Measurements from ENCODE around the gene USP47. TPM values are rescaled to one million over a fixed set of nuclear protein-coding genes. Genes with fewer than 3 reads are reported as not detected.

USP47 gene
- total RNA-seq, 1 experiment from 2014 or later, result 47.8 TPM

GRCh38 chr11:11998091-11998781, 156.5 kb downstream of the USP47 start:
- peak; percentile 95 for DNase-seq (ENCODE audit: low read depth)

- DNase-seq (ENCODE audit: low read depth), result no peak
These were observed 159.4 kb downstream of the USP47 start for GRCh38 chr11:12001186-12001585.

DNA sequence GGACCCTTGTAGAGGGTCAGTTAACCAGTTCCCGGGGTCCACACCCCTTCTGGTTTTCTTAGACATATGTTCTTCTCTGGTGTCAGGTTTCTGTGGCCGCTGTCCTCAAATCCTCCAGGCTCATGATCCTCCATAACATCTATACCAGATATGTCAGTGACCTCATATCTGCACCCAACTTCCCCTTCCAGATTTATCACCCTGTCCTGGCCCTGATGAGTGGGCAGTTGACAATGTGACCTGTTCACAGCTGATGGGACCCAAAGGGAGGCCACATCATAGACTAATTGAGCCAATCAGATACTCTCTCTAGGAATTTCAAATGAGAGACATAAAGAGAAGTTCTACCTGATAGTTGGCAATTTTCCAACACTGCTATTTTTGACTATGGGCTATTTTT, 161.6 kb downstream of the USP47 start:
- DNase-seq (ENCODE audit: low read depth), result no peak

GRCh38 chr11:12003815-12004214, 162.0 kb downstream of the USP47 start:
- DNase-seq (ENCODE audit: low read depth), result no peak

DNA sequence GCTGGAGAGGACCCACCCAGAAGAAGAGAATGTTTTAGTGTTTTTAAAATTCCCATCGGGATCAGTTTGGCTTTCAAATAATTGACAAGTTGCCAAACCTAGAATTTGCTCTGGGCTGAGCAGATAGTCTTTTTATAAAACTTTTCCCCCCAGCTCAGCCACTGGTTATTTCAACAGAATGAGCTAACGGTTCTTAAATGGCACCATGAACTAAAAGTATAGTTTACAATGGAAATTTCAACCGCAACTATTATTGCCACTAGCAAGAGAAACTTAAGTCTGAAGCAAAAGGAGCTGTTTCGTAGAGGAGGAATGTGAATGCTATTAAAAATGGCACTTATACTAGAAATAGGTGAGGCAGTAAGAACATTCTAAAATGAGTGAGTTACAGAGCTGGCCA, 163.3 kb downstream of the USP47 start:
- no peak for DNase-seq (ENCODE audit: low read depth)

GRCh38 chr11:12005476-12005875, 163.7 kb downstream of the USP47 start:
- DNase-seq (ENCODE audit: low read depth), result peak; percentile 71

- no peak for DNase-seq (ENCODE audit: low read depth)
These were observed 164.9 kb downstream of the USP47 start for GRCh38 chr11:12006552-12007229.

DNA sequence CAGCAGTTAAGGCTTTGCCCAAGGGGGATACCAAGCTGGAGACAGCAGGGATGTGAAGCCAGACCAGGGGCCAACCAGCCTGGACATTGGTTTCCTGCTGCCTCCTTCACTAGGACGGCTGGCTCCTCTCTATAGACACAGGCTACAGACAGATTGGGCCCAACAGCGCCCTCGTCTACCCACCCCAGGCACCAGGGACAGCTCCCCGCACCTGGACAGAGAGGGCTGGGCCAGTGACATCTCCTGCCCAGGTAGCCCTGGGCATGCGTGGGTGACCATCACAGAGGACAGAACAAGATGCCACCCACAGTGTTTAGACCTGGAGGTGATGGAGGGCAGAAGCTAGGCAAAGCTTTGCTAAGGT, 165.4 kb downstream of the USP47 start:
- DNase-seq (ENCODE audit: low read depth), result no peak

DNA sequence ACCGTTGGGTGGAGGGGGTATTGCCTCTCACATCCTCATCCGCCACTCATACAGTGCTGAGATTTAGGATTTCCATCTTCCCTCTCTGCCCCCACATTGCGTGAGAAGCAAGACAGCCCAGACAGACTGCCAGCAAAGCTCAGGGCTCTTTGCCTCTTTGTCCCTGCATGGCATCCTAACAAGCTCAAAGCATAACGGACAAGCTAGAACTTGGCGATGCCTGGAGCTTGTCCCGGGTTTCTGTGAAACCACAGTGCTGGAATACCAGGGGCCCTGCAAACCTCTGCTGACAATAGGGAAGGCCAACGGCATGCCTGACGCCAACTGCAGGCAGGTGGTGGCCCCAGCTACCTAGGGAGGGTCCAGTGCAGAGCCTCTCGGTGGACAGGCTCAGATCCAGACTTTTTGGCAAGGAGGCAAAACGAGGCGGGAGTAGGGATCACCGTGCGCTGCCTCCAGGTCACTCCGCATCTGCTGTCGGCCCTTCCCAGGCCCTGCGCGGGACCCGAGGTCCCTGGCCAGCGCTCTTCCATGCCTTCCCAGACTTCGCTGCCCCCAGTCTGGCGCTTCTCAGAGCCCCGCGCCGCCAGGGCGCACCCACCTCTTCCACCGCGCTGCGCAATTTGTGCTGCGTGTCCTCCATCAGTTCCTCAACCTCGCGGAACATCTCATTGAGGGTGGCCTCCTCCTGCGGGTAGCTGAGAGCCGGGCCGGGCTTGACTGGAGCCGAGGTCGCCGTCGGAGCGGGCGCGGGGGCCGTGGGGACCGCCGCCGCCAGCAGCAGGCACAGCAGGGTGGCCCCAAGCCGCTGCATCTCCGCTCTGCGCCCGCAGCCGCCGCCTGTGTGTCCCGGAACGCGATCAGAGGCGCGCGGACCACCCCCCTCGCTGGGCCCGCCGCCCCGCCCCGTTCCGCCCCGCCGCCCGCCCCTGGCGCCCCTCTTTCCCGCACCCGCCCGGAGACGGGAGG, 166.3 kb downstream of the USP47 start, which contains the start of gene DKK3:
Gene DKK3 (minus strand): TSS at position 858 of the 969 bp plus-strand sequence. CDS start 44 bp downstream, at position 814.
- no peak for DNase-seq (ENCODE audit: low read depth)

Other genes with a start within 250 kb of the USP47 start
- 4.0 and 5.1 TPM in 2 replicates for gene GALNT18, start 220.0 kb upstream of the USP47 start, total RNA-seq (2014; rRNA removed)
- 263 and 273 TPM in 2 replicates for gene DKK3, start 166.7 kb downstream of the USP47 start, total RNA-seq (2014; rRNA removed)